Liver (tissue), 9 donors: ENCODE measurements around the gene CD28. TPM values are rescaled to one million over a fixed set of nuclear protein-coding genes. Genes with fewer than 3 reads are reported as not detected.

Source experiments
- DNase-seq: peaks from one replicate; pipeline ENCODE4 v3.0.0-alpha.2; 2017; ENCODE audit warnings: low spot score
- H3K27ac ChIP-seq, 2 donors: one replicate each; pipeline ENCODE4 v1.7.0; 2013; ENCODE audit warnings: inconsistent platforms in 2 of 2, low read length in 2 of 2, control low read depth in 1 of 2, low read depth in 1 of 2, mild to moderate bottlenecking in 1 of 2
- H3K27me3 ChIP-seq, 4 donors: one replicate each; pipeline versions ENCODE4 v1.6.1 to v1.7.0; 2013; ENCODE audit warnings: low read length in 3 of 4, inconsistent platforms in 1 of 4, mild to moderate bottlenecking in 1 of 4, moderate library complexity in 1 of 4; ENCODE audit not compliant: control insufficient read depth in 4 of 4, insufficient read depth in 4 of 4
- H3K36me3 ChIP-seq, 4 donors: one replicate each; pipeline versions ENCODE4 v1.6.1 to v1.7.0; 2013; ENCODE audit warnings: low read length in 3 of 4, mild to moderate bottlenecking in 3 of 4, low read depth in 1 of 4, moderate library complexity in 1 of 4; ENCODE audit not compliant: control insufficient read depth in 4 of 4, insufficient read depth in 3 of 4
- H3K4me1 ChIP-seq, 4 donors: one replicate each; pipeline versions ENCODE4 v1.6.1 to v1.7.0; 2013; ENCODE audit warnings: low read length in 3 of 4, mild to moderate bottlenecking in 3 of 4, moderate library complexity in 1 of 4; ENCODE audit not compliant: control insufficient read depth in 4 of 4, insufficient read depth in 4 of 4
- H3K4me3 ChIP-seq, 3 donors: one replicate each; pipeline versions ENCODE4 v1.6.1 to v1.7.0; 2013; ENCODE audit warnings: low read length in 3 of 3, control low read depth in 1 of 3, low read depth in 1 of 3, mild to moderate bottlenecking in 1 of 3
- H3K9ac ChIP-seq, 2 donors: one replicate each; pipeline ENCODE4 v1.7.0; 2013; ENCODE audit warnings: low read length in 2 of 2, mild to moderate bottlenecking in 2 of 2, moderate library complexity in 2 of 2, control low read depth in 1 of 2, low read depth in 1 of 2
- H3K9me3 ChIP-seq, 4 donors: one replicate each; pipeline versions ENCODE4 v1.6.1 to v1.7.0; 2013; ENCODE audit warnings: low read length in 3 of 4; ENCODE audit not compliant: control insufficient read depth in 4 of 4
- ATF3 ChIP-seq: IDR thresholded peaks from 2 replicates; pipeline ENCODE4 v1.6.1; 2016; ENCODE audit warnings: antibody characterized with exemption
- CTCF ChIP-seq: fragments of 150-350 bp; IDR thresholded peaks from 2 replicates; pipeline ENCODE4 v1.5.1; 2017; ENCODE audit warnings: improper control_type of control experiment, low read depth, low read length; ENCODE audit not compliant: missing input control
- EGR1 ChIP-seq, 2 donors: IDR thresholded peaks; 2 replicates each; pipeline ENCODE4 v1.6.1; 2016 to 2018; ENCODE audit warnings: antibody characterized with exemption in 2 of 2, low read depth in 2 of 2
- FOXA1 ChIP-seq: IDR thresholded peaks from 2 replicates; pipeline ENCODE4 v1.6.1; 2016; ENCODE audit warnings: antibody characterized with exemption
- FOXA2 ChIP-seq: IDR thresholded peaks from 2 replicates; pipeline ENCODE4 v1.6.1; 2016; ENCODE audit warnings: antibody characterized with exemption
- GABPA ChIP-seq, 2 donors: IDR thresholded peaks in 1 of 2; conservative IDR thresholded peaks in 1 of 2; 2 replicates each; pipeline ENCODE4 v1.6.1; 2016; ENCODE audit warnings: antibody characterized with exemption in 2 of 2, mild to moderate bottlenecking in 1 of 2, moderate library complexity in 1 of 2
- HNF4A ChIP-seq, 2 donors: conservative IDR thresholded peaks; 2 replicates each; pipeline ENCODE4 v1.6.1; 2016; ENCODE audit warnings: antibody characterized with exemption in 2 of 2, mild to moderate bottlenecking in 2 of 2
- HNF4G ChIP-seq: IDR thresholded peaks from 2 replicates; pipeline ENCODE4 v1.6.1; 2016; ENCODE audit warnings: antibody characterized with exemption
- JUND ChIP-seq, 2 donors: IDR thresholded peaks; 2 replicates each; pipeline ENCODE4 v1.6.1; 2016; ENCODE audit warnings: antibody characterized with exemption in 2 of 2
- MAX ChIP-seq: IDR thresholded peaks from 2 replicates; pipeline ENCODE4 v1.6.1; 2016; ENCODE audit warnings: antibody characterized with exemption
- NR2F2 ChIP-seq: IDR thresholded peaks from 2 replicates; pipeline ENCODE4 v1.6.1; 2016; ENCODE audit warnings: antibody characterized with exemption
- RAD21 ChIP-seq, 2 donors: IDR thresholded peaks; 2 replicates each; pipeline ENCODE4 v1.6.1; 2016; ENCODE audit warnings: antibody characterized with exemption in 2 of 2, mild to moderate bottlenecking in 2 of 2
- REST ChIP-seq: IDR thresholded peaks from 2 replicates; pipeline ENCODE4 v1.6.1; 2016; ENCODE audit warnings: antibody characterized with exemption, mild to moderate bottlenecking
- RXRA ChIP-seq, 2 donors: IDR thresholded peaks; 2 replicates each; pipeline ENCODE4 v1.6.1; 2017 to 2018; ENCODE audit warnings: antibody characterized with exemption in 2 of 2, mild to moderate bottlenecking in 1 of 2
- SP1 ChIP-seq: IDR thresholded peaks from 2 replicates; pipeline ENCODE4 v1.6.1; 2018; ENCODE audit warnings: antibody characterized with exemption, mild to moderate bottlenecking
- TAF1 ChIP-seq: conservative IDR thresholded peaks from 2 replicates; pipeline ENCODE4 v1.6.1; 2016; ENCODE audit warnings: antibody characterized with exemption, mild to moderate bottlenecking
- YY1 ChIP-seq: IDR thresholded peaks from 2 replicates; pipeline ENCODE4 v1.6.1; 2016; ENCODE audit warnings: antibody characterized with exemption, mild to moderate bottlenecking
- ZBTB33 ChIP-seq: IDR thresholded peaks from 2 replicates; pipeline ENCODE4 v1.6.1; 2016; ENCODE audit warnings: antibody characterized with exemption
- WGBS: extraction: QIAGEN DNeasy Blood & Tissue Kit; methylation state at CpG from one replicate; pipeline ENCODE4 v1.1.7; 2013; 5-methylcytosine and 5-hydroxymethylcytosine counted together
- polyA plus RNA-seq, 2 donors: library from polyadenylated mRNA; stranded (reverse) in 1 of 2; unstranded in 1 of 2; fragments of 200-250 nt in 1 of 2; fragments of >200 nt in 1 of 2; fragmentation: Nextera tagmentation in 1 of 2; extraction: Ambion mirVana in 1 of 2; gene quantifications; one replicate each; pipeline versions ENCODE4 v1.2.1 to v1.2.3, GENCODE V29; 2013 to 2015
- total RNA-seq, 2 donors: library from RNA; depleted of rRNA; stranded (reverse); fragments of >200 nt; gene quantifications; one replicate each; pipeline ENCODE4 v1.2.3, GENCODE V29; 2014
- donor health status: healthy.
- donor health status: healthy.
- donor health status: healthy.
- donor health status: healthy.
- donor health status: healthy.

Gene CD28
- total and polyA plus RNA-seq, 4 donors = 0.08 to 0.93 (median 0.33) TPM

- TF ChIP-seq REST (no peak), SP1 (no peak), RAD21 (IDR thresholded peaks at IDR 0.05) (no peak), YY1 (no peak)
Observed at GRCh38 chr2:203719456-203720410, 13.3 kb downstream of the CD28 start (continued).

- no peaks in the 10 kb centered on the region for H3K9me3 ChIP-seq
- H3K9ac ChIP-seq = no peak overlapping the region
- H3K27ac ChIP-seq = no peak overlapping the region
- H3K27me3 ChIP-seq = no peaks in the 10 kb centered on the region
- TF ChIP-seq SP1 (no peak), ATF3 (no peak), FOXA1 (peak; percentile 13), RXRA (IDR thresholded peaks at IDR 0.05) (peak; percentile 40 to 51), EGR1 (IDR thresholded peaks at IDR 0.05; ENCODE audit: low read depth in 2 of 2) (no peak), MAX (no peak), NR2F2 (no peak), YY1 (no peak), HNF4G (no peak), FOXA2 (peak; percentile 22), REST (no peak), CTCF (no peak), TAF1 (no peak), GABPA (IDR thresholded peaks at IDR 0.05 in 1 of 2, conservative IDR thresholded peaks at IDR 0.05 in 1 of 2) (no peak), ZBTB33 (no peak), HNF4A (conservative IDR thresholded peaks at IDR 0.05) (peak in 1 of 2 donors; percentile 3), RAD21 (IDR thresholded peaks at IDR 0.05) (no peak), JUND (IDR thresholded peaks at IDR 0.05) (no peak)
- peaks cover 3 to 10% (median 4%) of the 10 kb centered on the region in 4 donors for H3K4me1 ChIP-seq
- 52% methylated on average over 6 of the region's 6 CpGs for WGBS
- H3K4me3 ChIP-seq = no peak overlapping the region
- DNase-seq = no peak
- H3K36me3 ChIP-seq = no peaks in the 10 kb centered on the region
Observed at GRCh38 chr2:203720915-203721672, 14.7 kb downstream of the CD28 start.
